Activated gamma-delta T cell (primary cell): Measurements from ENCODE around the gene DDN.
A peak's percentile ranks its signal among the peaks of the same experiment; 100 is the strongest.

ENCODE experiments used
- DNase-seq: peaks from one replicate; lab custom pipeline; 2025; lab: John Stamatoyannopoulos, UW

The DDN gene

GRCh38 chr12:48981757-48982157 lies 17.4 kb downstream of the DDN start:
- no peak for DNase-seq

GRCh38 chr12:48980953-48981756 lies 18.0 kb downstream of the DDN start:
- DNase-seq: peak; percentile 56

GRCh38 chr12:48980389-48980952 lies 18.7 kb downstream of the DDN start:
- no peak for DNase-seq

- peak; percentile 57 for DNase-seq
These were observed 19.4 kb downstream of the DDN start for GRCh38 chr12:48979602-48980388.

- DNase-seq: no peak
These were observed 20.2 kb downstream of the DDN start for GRCh38 chr12:48978741-48979601.

- peak; percentile 51 for DNase-seq
These were observed 20.9 kb downstream of the DDN start, which contains the start of gene WNT1 for GRCh38 chr12:48978291-48978740. Gene WNT1 (plus strand): TSS chr12:48978322. CDS start chr12:48978651, 329 bp downstream.

GRCh38 chr12:48977290-48978281 lies 21.6 kb downstream of the DDN start:
- peak; percentile 75 for DNase-seq

- DNase-seq: peak; percentile 16
These were observed 25.1 kb downstream of the DDN start for GRCh38 chr12:48973941-48974673.

GRCh38 chr12:48973531-48973930 lies 25.6 kb downstream of the DDN start:
- no peak for DNase-seq

- DNase-seq: no peak
These were observed 26.2 kb downstream of the DDN start for GRCh38 chr12:48972952-48973483.

GRCh38 chr12:48972213-48972951 lies 26.8 kb downstream of the DDN start:
- DNase-seq: peak; percentile 30

GRCh38 chr12:48970702-48971334 lies 28.4 kb downstream of the DDN start:
- no peak for DNase-seq

- DNase-seq: peak; percentile 19
These were observed 29.1 kb downstream of the DDN start for GRCh38 chr12:48969833-48970701.

- DNase-seq: no peak
These were observed 29.9 kb downstream of the DDN start for GRCh38 chr12:48969160-48969771.

- DNase-seq: no peak
These were observed 30.7 kb downstream of the DDN start for GRCh38 chr12:48968467-48968866.

- DNase-seq: no peak
These were observed 31.2 kb downstream of the DDN start for GRCh38 chr12:48967991-48968390.
